Nephron (organoid): Measurements from ENCODE around the gene NRGN.

Experiments used
- H3K27ac Mint-ChIP-seq, 3 experiments: 2 replicates each; pipeline ENCODE4 v1.8.0; 2020; ENCODE audit warnings: mixed read lengths in 3 of 3, mild to moderate bottlenecking in 2 of 3, moderate library complexity in 1 of 3
- H3K27me3 Mint-ChIP-seq: 2 replicates; pipeline ENCODE4 v1.8.0; 2021; ENCODE audit warnings: low read depth, mild to moderate bottlenecking, moderate library complexity, mixed read lengths
- H3K36me3 Mint-ChIP-seq: 2 replicates; pipeline ENCODE4 v1.8.0; 2020; ENCODE audit warnings: low read depth, mixed read lengths
- H3K4me1 Mint-ChIP-seq: 2 replicates; pipeline ENCODE4 v1.8.0; 2020; ENCODE audit warnings: mixed read lengths
- H3K4me3 Mint-ChIP-seq, 3 experiments: 2 replicates each; pipeline ENCODE4 v1.8.0; 2020; ENCODE audit warnings: mild to moderate bottlenecking in 3 of 3, mixed read lengths in 3 of 3, moderate library complexity in 2 of 3
- H3K9me3 Mint-ChIP-seq: 2 replicates; pipeline ENCODE4 v1.8.0; 2020; ENCODE audit warnings: mixed read lengths
- CTCF ChIP-seq, 3 experiments: fragments of 200-600 bp; sonication (generic); IDR thresholded peaks; one replicate each; pipeline ENCODE4 v1.5.0; 2021; ENCODE audit warnings: antibody characterized with exemption in 3 of 3; ENCODE audit not compliant: unreplicated experiment in 3 of 3

NRGN gene

GRCh38 chr11:124743050-124743449 is 3.3 kb downstream of the NRGN start:
- Mint-ChIP-seq H3K27ac (peak overlapping the region in 1 of 3 experiments; percentile 70), H3K4me3 (no peak overlapping the region), H3K27me3 (peaks cover 100% of the 10 kb centered on the region), H3K36me3 (no peaks in the 10 kb centered on the region), H3K4me1 (peaks cover 30% of the 10 kb centered on the region), H3K9me3 (no peaks in the 10 kb centered on the region)
- no peak for TF ChIP-seq CTCF (IDR thresholded peaks at IDR 0.05; ENCODE audit: unreplicated experiment in 3 of 3)

GRCh38 chr11:124745270-124745834 is 5.6 kb downstream of the NRGN start:
- Mint-ChIP-seq H3K36me3 (no peaks in the 10 kb centered on the region), H3K27ac (no peak overlapping the region), H3K4me1 (peaks cover 19% of the 10 kb centered on the region), H3K4me3 (peak overlapping the region; percentile 66 to 74 (median 68)), H3K9me3 (no peaks in the 10 kb centered on the region), H3K27me3 (peaks cover 100% of the 10 kb centered on the region)
- no peak for TF ChIP-seq CTCF (IDR thresholded peaks at IDR 0.05; ENCODE audit: unreplicated experiment in 3 of 3)

- Mint-ChIP-seq H3K27ac (no peak overlapping the region), H3K4me1 (peaks cover 19% of the 10 kb centered on the region), H3K27me3 (peaks cover 100% of the 10 kb centered on the region), H3K36me3 (no peaks in the 10 kb centered on the region), H3K9me3 (no peaks in the 10 kb centered on the region), H3K4me3 (peak overlapping the region; percentile 82 to 85 (median 83))
- TF ChIP-seq CTCF (IDR thresholded peaks at IDR 0.05; ENCODE audit: unreplicated experiment in 3 of 3) = peak in 1 of 3 experiments; percentile 14
Observed at GRCh38 chr11:124745835-124746620, 6.3 kb downstream of the NRGN start.

GRCh38 chr11:124746621-124747243 is 7.0 kb downstream of the NRGN start:
- Mint-ChIP-seq H3K4me1 (peaks cover 19% of the 10 kb centered on the region), H3K27ac (peak overlapping the region in 1 of 3 experiments; percentile 26), H3K27me3 (peaks cover 100% of the 10 kb centered on the region), H3K9me3 (no peaks in the 10 kb centered on the region), H3K4me3 (peak overlapping the region; percentile 82 to 85 (median 83)), H3K36me3 (no peaks in the 10 kb centered on the region)
- peak; percentile 31 to 48 (median 38) for TF ChIP-seq CTCF (IDR thresholded peaks at IDR 0.05; ENCODE audit: unreplicated experiment in 3 of 3)

GRCh38 chr11:124747406-124748099 is 7.8 kb downstream of the NRGN start:
- peaks cover 22% of the 10 kb centered on the region for H3K4me1 Mint-ChIP-seq
- H3K9me3 Mint-ChIP-seq = no peaks in the 10 kb centered on the region
- peaks cover 98% of the 10 kb centered on the region for H3K27me3 Mint-ChIP-seq
- TF ChIP-seq CTCF (IDR thresholded peaks at IDR 0.05; ENCODE audit: unreplicated experiment in 3 of 3) = no peak
- H3K4me3 Mint-ChIP-seq = peak overlapping the region; percentile 82 to 85 (median 83)
- H3K27ac Mint-ChIP-seq = peak overlapping the region in 1 of 3 experiments; percentile 26
- H3K36me3 Mint-ChIP-seq = no peaks in the 10 kb centered on the region
